ENCODE results near the gene CROCC2. TPM values are rescaled to one million over a fixed set of nuclear protein-coding genes. Genes with fewer than 3 reads are reported as not detected.

Gene CROCC2
- total and polyA plus RNA-seq, 2 of the 13 experiments (the other 11 are each of a cell fraction or from before 2014, with no cell fraction given) = not detected

- TF ChIP-seq, protein P1, sequence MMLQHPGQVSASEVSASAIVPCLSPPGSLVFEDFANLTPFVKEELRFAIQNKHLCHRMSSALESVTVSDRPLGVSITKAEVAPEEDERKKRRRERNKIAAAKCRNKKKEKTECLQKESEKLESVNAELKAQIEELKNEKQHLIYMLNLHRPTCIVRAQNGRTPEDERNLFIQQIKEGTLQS (CRISPR knock-in tag; IDR thresholded peaks at IDR 0.05) = no peak
- TF ChIP-seq NONO (IDR thresholded peaks at IDR 0.05) (no peak), NONO (CRISPR knock-in tag; conservative IDR thresholded peaks at IDR 0.05) (0 out of 2 replicates have a peak, but pooled peaks have one; percentile 28), CEBPG (CRISPR knock-in tag; IDR thresholded peaks at IDR 0.05) (peak; percentile 47; the same call in 1 of the 2 replicates), MAF1 (CRISPR knock-in tag; IDR thresholded peaks at IDR 0.05; ENCODE audit: borderline replicate concordance) (no peak), NR1H2 (CRISPR knock-in tag; IDR thresholded peaks at IDR 0.05; ENCODE audit: borderline replicate concordance, low read depth) (no peak), ELF3 (CRISPR knock-in tag; IDR thresholded peaks at IDR 0.05) (peak; percentile 96), MTA1 (CRISPR knock-in tag; IDR thresholded peaks at IDR 0.05; ENCODE audit: borderline replicate concordance) (0 out of 2 replicates have a peak, but pooled peaks have one; percentile 59), AHR (CRISPR knock-in tag; IDR thresholded peaks at IDR 0.05) (no peak), NCOA2 (CRISPR knock-in tag; IDR thresholded peaks at IDR 0.05) (peak; percentile 41; the same call in 1 of the 2 replicates), CREB1 (IDR thresholded peaks at IDR 0.05) (0 out of 2 replicates have a peak, but pooled peaks have one; percentile 47), CREB1 (CRISPR knock-in tag; IDR thresholded peaks at IDR 0.05) (peak; percentile 67; the same call in 1 of the 2 replicates), NFIC (IDR thresholded peaks at IDR 0.05; ENCODE audit: low read length) (0 out of 2 replicates have a peak, but pooled peaks have one; percentile 71), ZNF577 (CRISPR knock-in tag; IDR thresholded peaks at IDR 0.05; ENCODE audit: borderline replicate concordance, low read depth) (no peak), FOXK1 (CRISPR knock-in tag; IDR thresholded peaks at IDR 0.05; ENCODE audit: borderline replicate concordance, low read depth) (peak; percentile 47; the same call in 1 of the 2 replicates), FOXJ3 (CRISPR knock-in tag; IDR thresholded peaks at IDR 0.05; ENCODE audit: borderline replicate concordance) (0 out of 2 replicates have a peak, but pooled peaks have one; percentile 15), NR2C2 (CRISPR knock-in tag; IDR thresholded peaks at IDR 0.05; ENCODE audit: borderline replicate concordance) (0 out of 2 replicates have a peak, but pooled peaks have one; percentile 48), SATB2 (CRISPR knock-in tag; IDR thresholded peaks at IDR 0.05) (no peak), ZNF124 (CRISPR knock-in tag; IDR thresholded peaks at IDR 0.05) (no peak)
- TF ChIP-seq, protein P2, sequence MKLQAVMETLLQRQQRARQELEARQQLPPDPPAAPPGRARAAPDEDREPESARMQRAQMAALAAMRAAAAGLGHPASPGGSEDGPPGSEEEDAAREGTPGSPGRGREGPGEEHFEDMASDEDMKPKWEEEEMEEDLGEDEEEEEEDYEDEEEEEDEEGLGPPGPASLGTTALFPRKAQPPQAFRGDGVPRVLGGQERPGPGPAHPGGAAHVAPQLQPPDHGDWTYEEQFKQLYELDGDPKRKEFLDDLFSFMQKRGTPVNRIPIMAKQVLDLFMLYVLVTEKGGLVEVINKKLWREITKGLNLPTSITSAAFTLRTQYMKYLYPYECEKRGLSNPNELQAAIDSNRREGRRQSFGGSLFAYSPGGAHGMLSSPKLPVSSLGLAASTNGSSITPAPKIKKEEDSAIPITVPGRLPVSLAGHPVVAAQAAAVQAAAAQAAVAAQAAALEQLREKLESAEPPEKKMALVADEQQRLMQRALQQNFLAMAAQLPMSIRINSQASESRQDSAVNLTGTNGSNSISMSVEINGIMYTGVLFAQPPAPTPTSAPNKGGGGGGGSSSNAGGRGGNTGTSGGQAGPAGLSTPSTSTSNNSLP (IDR thresholded peaks at IDR 0.05; ENCODE audit: low read depth, low read length) = 0 out of 2 replicates have a peak, but pooled peaks have one; percentile 36
- TF ChIP-seq, protein P3, sequence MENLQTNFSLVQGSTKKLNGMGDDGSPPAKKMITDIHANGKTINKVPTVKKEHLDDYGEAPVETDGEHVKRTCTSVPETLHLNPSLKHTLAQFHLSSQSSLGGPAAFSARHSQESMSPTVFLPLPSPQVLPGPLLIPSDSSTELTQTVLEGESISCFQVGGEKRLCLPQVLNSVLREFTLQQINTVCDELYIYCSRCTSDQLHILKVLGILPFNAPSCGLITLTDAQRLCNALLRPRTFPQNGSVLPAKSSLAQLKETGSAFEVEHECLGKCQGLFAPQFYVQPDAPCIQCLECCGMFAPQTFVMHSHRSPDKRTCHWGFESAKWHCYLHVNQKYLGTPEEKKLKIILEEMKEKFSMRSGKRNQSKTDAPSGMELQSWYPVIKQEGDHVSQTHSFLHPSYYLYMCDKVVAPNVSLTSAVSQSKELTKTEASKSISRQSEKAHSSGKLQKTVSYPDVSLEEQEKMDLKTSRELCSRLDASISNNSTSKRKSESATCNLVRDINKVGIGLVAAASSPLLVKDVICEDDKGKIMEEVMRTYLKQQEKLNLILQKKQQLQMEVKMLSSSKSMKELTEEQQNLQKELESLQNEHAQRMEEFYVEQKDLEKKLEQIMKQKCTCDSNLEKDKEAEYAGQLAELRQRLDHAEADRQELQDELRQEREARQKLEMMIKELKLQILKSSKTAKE (CRISPR knock-in tag; IDR thresholded peaks at IDR 0.05; ENCODE audit: borderline replicate concordance) = peak; percentile 45; the same call in 1 of the 2 replicates
- TF ChIP-seq, protein P4, sequence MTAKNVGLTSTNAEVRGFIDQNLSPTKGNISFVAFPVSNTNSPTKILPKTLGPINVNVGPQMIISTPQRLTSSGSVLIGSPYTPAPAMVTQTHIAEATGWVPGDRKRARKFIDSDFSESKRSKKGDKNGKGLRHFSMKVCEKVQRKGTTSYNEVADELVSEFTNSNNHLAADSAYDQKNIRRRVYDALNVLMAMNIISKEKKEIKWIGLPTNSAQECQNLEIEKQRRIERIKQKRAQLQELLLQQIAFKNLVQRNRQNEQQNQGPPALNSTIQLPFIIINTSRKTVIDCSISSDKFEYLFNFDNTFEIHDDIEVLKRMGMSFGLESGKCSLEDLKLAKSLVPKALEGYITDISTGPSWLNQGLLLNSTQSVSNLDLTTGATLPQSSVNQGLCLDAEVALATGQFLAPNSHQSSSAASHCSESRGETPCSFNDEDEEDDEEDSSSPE (CRISPR knock-in tag; IDR thresholded peaks at IDR 0.05) = peak; percentile 39; the same call in 1 of the 2 replicates
- TF ChIP-seq, protein P5, sequence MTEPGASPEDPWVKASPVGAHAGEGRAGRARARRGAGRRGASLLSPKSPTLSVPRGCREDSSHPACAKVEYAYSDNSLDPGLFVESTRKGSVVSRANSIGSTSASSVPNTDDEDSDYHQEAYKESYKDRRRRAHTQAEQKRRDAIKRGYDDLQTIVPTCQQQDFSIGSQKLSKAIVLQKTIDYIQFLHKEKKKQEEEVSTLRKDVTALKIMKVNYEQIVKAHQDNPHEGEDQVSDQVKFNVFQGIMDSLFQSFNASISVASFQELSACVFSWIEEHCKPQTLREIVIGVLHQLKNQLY (CRISPR knock-in tag; IDR thresholded peaks at IDR 0.05) = peak; percentile 51; the same call in 1 of the 2 replicates
- TF ChIP-seq, protein P6, sequence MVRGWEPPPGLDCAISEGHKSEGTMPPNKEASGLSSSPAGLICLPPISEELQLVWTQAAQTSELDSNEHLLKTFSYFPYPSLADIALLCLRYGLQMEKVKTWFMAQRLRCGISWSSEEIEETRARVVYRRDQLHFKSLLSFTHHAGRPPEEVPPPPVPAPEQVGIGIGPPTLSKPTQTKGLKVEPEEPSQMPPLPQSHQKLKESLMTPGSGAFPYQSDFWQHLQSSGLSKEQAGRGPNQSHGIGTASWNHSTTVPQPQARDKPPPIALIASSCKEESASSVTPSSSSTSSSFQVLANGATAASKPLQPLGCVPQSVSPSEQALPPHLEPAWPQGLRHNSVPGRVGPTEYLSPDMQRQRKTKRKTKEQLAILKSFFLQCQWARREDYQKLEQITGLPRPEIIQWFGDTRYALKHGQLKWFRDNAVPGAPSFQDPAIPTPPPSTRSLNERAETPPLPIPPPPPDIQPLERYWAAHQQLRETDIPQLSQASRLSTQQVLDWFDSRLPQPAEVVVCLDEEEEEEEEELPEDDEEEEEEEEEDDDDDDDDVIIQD (CRISPR knock-in tag; IDR thresholded peaks at IDR 0.05; ENCODE audit: low read depth) = 0 out of 2 replicates have a peak, but pooled peaks have one; percentile 32
Observed at GRCh38 chr2:240864475-240864874, 41.7 kb upstream of the CROCC2 start (continued).

All from HepG2 (cell line).